ENCODE data around the gene CDK5RAP3. TPM values are rescaled to one million over a fixed set of nuclear protein-coding genes. Genes with fewer than 3 reads are reported as not detected.
A peak's percentile ranks its signal among the peaks of the same experiment; 100 is the strongest.

CDK5RAP3 gene
- total and polyA plus RNA-seq, 2 of the 13 experiments (the other 11 are each of a cell fraction or from before 2014, with no cell fraction given), result 128 to 154 TPM

DNA sequence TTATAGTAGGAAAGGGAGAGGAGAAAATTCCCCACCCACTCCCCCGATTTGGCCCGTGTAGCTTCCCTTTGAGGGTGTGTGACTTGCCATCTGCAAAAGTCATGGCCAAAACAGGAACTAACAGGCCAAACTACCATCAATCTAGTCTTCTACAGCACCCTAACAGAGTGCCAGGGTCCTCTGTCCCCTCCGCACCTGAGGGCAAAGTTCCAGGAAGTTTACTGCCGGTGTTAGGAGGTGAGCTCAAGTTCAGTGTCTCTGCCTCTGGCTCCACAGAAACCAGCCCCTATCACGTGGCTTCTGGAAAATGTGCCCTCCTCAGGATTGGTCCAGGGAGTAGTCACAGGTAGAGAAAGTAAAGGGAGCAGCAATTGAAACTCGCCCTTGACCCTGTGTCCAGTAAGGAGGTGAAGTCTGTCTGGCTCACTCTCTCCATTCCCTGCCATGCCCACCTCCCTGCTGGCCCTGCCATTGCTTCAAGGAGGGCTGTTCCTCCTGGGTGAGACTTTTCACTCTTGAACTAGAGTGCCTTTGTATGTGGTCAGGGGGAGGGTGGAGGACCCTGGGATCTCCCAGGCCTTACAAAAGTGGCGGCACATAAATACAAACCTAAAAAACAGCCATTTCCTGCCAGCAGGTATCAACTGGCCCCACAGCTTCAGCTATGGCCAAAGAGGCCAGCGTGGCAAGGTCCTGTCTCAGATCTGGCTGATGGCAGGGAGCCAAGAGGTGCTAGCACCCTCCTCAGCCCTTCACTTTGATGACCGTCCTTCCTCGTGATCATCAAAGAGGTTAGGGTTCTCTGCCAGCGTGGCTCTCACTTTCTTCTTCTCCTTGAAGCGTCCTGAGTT, 18.5 kb upstream of the CDK5RAP3 start (continued):
- no peak for TF ChIP-seq KIAA2018 (CRISPR knock-in tag; IDR thresholded peaks at IDR 0.05; ENCODE audit: borderline replicate concordance)
- TF ChIP-seq ZNF282 (IDR thresholded peaks at IDR 0.05; ENCODE audit: partially characterized antibody), result no peak
- TF ChIP-seq ZFAT (CRISPR knock-in tag; conservative IDR thresholded peaks at IDR 0.05), result no peak
- no peak for TF ChIP-seq ZNF20 (CRISPR knock-in tag; IDR thresholded peaks at IDR 0.05)
- no peak for TF ChIP-seq RFX1 (IDR thresholded peaks at IDR 0.05)
- no peak for TF ChIP-seq MED8 (CRISPR knock-in tag; IDR thresholded peaks at IDR 0.05; ENCODE audit: insufficient replicate concordance)
- TF ChIP-seq, protein P1, sequence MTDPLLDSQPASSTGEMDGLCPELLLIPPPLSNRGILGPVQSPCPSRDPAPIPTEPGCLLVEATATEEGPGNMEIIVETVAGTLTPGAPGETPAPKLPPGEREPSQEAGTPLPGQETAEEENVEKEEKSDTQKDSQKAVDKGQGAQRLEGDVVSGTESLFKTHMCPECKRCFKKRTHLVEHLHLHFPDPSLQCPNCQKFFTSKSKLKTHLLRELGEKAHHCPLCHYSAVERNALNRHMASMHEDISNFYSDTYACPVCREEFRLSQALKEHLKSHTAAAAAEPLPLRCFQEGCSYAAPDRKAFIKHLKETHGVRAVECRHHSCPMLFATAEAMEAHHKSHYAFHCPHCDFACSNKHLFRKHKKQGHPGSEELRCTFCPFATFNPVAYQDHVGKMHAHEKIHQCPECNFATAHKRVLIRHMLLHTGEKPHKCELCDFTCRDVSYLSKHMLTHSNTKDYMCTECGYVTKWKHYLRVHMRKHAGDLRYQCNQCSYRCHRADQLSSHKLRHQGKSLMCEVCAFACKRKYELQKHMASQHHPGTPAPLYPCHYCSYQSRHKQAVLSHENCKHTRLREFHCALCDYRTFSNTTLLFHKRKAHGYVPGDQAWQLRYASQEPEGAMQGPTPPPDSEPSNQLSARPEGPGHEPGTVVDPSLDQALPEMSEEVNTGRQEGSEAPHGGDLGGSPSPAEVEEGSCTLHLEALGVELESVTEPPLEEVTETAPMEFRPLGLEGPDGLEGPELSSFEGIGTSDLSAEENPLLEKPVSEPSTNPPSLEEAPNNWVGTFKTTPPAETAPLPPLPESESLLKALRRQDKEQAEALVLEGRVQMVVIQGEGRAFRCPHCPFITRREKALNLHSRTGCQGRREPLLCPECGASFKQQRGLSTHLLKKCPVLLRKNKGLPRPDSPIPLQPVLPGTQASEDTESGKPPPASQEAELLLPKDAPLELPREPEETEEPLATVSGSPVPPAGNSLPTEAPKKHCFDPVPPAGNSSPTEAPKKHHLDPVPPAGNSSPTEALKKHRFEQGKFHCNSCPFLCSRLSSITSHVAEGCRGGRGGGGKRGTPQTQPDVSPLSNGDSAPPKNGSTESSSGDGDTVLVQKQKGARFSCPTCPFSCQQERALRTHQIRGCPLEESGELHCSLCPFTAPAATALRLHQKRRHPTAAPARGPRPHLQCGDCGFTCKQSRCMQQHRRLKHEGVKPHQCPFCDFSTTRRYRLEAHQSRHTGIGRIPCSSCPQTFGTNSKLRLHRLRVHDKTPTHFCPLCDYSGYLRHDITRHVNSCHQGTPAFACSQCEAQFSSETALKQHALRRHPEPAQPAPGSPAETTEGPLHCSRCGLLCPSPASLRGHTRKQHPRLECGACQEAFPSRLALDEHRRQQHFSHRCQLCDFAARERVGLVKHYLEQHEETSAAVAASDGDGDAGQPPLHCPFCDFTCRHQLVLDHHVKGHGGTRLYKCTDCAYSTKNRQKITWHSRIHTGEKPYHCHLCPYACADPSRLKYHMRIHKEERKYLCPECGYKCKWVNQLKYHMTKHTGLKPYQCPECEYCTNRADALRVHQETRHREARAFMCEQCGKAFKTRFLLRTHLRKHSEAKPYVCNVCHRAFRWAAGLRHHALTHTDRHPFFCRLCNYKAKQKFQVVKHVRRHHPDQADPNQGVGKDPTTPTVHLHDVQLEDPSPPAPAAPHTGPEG (CRISPR knock-in tag; IDR thresholded peaks at IDR 0.05), result no peak
- TF ChIP-seq SAP130 (CRISPR knock-in tag; IDR thresholded peaks at IDR 0.05; ENCODE audit: low read depth), result peak; percentile 90
- TF ChIP-seq, protein P2, sequence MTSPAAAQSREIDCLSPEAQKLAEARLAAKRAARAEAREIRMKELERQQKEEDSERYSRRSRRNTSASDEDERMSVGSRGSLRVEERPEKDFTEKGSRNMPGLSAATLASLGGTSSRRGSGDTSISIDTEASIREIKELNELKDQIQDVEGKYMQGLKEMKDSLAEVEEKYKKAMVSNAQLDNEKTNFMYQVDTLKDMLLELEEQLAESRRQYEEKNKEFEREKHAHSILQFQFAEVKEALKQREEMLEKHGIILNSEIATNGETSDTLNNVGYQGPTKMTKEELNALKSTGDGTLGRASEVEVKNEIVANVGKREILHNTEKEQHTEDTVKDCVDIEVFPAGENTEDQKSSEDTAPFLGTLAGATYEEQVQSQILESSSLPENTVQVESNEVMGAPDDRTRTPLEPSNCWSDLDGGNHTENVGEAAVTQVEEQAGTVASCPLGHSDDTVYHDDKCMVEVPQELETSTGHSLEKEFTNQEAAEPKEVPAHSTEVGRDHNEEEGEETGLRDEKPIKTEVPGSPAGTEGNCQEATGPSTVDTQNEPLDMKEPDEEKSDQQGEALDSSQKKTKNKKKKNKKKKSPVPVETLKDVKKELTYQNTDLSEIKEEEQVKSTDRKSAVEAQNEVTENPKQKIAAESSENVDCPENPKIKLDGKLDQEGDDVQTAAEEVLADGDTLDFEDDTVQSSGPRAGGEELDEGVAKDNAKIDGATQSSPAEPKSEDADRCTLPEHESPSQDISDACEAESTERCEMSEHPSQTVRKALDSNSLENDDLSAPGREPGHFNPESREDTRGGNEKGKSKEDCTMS (CRISPR knock-in tag; conservative IDR thresholded peaks at IDR 0.05), result no peak
- 0 out of 2 replicates have a peak, but pooled peaks have one; percentile 28 for TF ChIP-seq ZNF605 (CRISPR knock-in tag; IDR thresholded peaks at IDR 0.05)
- no peak for TF ChIP-seq ISX (CRISPR knock-in tag; conservative IDR thresholded peaks at IDR 0.05)
- 0 out of 2 replicates have a peak, but pooled peaks have one; percentile 59 for TF ChIP-seq MEIS2 (CRISPR knock-in tag; IDR thresholded peaks at IDR 0.05)
